Measurements from ENCODE around the gene ARL4D.
"Not testable (repeated sequence)": the region's sequence is repeated elsewhere in the genome, so short reads cannot be mapped to it uniquely, and the experiment has no call there.

Gene ARL4D

GRCh38 chr17:43399839-43400328 is 1.1 kb downstream of the ARL4D start:
- DNase-seq, result no peak

- DNase-seq, result no peak
Measured at GRCh38 chr17:43400943-43401717, 2.3 kb downstream of the ARL4D start.

DNA sequence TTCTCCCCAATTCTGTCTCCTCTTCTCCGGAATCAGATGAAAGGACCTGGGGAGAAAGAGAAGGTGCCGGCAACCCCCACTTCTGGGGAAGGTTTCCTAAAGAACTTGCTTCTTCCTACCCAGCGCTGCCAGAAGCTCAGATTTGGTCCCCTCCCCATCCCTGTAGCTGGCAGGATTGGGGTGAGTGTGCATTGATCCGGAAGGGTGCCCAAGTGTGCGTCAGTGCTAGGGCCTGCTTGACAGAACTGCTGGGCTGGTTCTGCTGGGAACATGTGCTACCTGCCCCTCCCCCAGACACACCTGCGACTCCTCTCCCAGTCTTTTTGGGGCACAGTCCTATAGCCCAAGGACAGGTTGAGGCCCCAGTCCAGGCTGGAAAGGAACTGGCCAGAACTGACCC is 3.3 kb downstream of the ARL4D start:
- DNase-seq, result no peak

GRCh38 chr17:43402567-43402966 is 3.8 kb downstream of the ARL4D start:
- no peak for DNase-seq

- no peak for DNase-seq
Measured at GRCh38 chr17:43403846-43404245, 5.1 kb downstream of the ARL4D start.

- DNase-seq, result no peak
Measured at GRCh38 chr17:43405861-43406260, 7.1 kb downstream of the ARL4D start.

DNA sequence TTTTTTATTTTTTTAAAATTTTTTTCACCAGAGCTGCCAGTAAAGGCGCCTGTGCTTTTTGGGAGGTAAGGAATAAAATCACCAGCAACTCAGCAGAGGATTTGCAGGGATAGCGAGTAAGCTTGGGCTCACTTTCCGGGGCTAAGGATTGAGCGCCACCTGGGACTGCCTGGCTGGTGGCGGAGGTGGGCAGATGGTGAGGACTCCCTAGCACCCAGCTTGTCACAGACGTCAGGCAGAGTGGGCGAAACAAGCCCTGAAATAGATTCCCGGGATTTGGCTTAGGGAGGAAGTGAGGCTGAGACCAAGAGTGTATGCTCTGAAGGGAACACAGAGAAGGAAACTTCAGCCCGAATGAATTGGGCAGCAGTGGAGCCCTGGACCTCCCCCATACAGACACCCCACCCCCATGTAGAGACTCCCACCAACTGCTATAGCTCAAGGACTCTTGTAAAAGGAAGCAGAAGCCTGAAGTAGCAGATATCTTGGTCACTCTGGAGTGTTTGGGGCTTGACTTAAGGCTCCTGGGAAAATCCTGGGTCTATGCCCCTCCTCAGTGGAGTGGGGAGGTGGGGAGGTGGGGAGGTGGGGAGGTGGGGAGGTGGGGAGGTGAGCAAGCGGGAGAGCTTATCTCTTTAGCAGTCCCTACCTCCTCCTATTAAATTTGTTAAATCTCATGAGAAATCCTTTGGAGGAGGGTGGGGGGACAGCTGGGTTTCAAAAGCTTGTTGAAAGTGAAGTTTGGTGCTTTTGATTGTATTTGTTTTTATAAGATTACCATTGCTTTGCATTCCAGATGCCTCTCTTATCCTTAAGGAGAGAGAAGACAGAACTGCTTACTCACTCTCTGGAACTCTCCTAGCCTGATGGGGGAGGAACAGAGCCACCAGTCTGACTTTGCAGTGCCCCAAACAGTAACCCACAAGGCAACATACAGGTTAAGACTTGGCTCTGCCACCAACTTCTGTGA is 8.2 kb downstream of the ARL4D start:
- DNase-seq, result no peak

DNA sequence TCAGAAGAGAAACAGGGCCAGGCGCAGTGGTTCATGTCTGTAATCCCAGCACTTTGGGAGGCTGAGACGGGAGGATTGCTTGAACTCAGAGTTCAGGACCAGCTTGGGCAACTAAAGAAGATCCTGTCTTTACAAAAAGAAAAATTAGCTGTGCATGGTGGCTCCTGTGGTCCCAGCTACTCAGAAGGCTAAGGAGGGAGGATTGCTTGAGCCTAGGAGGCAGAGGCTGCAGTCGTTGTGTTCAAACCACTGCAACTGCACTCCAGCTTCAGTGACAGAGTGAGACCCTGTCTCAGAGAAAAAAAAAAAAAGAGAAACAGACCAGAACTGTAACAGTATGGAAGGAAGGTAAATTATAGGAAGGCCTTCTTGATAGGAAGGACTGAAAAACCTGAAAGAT is 10.3 kb downstream of the ARL4D start:
- no peak for DNase-seq

- no peak for DNase-seq
Measured at GRCh38 chr17:43410557-43411368, 12.0 kb downstream of the ARL4D start.

DNA sequence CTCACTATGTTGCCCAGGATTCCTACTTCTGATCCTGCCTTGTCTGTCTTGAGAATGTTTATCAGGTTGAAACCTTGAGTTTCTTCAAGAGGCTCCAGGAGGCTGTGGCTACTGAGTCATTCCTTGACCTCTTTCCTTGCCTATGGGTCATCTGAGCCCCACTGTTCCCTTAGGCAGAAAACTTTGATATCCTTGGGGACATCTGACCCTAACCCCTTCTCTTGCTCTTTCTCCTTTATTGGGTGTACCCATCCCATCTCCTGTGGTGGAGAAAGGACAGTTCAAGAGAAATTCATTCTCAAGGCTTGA is 12.5 kb downstream of the ARL4D start:
- DNase-seq, result no peak

DNA sequence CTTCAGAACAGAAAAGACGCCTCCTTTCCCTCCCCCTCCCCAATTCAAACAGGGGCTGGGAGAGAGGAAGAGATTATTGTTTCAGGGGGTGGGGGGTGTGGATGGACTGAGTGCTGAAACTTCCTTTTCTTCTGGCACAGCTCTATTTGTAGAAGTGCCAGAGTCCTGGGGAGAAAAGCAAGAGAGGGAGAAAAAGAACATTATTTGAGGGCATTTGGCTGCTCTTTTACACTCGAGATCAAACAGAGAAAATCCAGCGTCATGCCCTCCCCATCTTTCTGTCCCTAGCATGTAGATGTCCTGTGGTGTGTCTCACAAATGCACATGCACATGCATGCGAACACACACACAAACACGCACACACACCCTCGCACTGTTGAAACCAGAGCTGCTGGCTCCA is 13.0 kb downstream of the ARL4D start:
- DNase-seq, result no peak

DNA sequence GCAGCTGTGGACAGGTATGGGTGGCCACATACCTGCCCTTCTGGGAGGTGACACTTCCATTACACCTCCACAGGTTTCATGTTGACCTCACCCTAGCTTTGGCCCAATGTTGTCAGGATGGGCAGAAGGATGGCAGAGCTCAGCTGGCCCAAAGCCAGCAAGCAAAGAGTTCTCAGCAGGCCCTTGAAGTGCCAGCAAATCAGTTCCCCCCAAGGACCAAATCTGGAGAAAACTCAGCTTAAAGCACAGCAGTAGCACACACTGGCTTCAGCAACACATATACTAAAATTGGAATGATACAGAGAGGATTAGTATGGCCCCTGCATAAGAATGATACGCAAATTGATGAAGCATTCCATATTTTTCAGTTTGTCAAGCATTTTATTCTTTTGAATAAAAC is 13.4 kb downstream of the ARL4D start:
- no peak for DNase-seq

DNA sequence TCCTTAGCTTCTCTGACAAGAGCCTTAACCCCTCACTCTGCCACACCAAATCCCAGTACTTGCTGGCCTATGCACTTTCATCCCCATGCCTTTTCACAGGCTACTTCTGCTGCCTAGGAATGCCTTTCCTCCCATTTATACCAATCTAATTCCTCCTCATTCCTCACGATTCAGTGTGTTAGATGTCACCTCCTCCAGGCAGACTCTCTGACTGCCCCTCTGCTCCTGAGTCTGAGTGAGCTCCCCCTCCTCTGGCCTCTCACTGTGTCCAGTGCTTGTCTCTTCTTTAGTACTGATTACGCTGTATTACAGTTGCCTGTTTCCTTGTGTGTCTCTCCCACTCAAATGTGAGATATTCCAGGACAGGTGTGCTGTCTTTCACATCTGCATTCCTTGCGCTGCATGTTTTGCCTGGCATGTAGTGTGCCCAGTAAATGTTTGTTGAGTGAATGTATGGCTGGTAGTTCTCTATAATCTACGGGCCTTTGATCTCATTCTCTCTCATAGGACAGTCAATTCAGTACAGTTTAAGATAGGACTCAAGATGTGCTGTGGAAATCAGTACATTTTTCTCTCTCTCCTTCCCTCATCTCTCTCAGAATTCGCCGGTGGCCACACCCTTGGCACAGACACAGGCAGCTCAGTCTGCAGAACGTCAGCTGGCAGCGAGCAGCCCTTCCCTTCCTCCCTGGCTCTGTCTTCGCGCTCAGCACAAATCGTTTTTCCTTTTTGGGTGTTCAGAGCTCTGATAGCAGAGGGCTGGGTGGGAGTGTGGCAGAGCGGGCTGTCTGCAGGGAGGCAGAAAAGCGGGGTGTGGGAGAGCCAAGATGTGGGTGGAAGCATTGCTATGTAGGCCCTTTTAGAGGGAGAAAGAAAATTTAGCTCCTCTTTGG is 18.5 kb downstream of the ARL4D start:
- peak; percentile 36 for DNase-seq

- DNase-seq, result peak; percentile 93
Measured at GRCh38 chr17:43418441-43419374, 19.9 kb downstream of the ARL4D start.

DNA sequence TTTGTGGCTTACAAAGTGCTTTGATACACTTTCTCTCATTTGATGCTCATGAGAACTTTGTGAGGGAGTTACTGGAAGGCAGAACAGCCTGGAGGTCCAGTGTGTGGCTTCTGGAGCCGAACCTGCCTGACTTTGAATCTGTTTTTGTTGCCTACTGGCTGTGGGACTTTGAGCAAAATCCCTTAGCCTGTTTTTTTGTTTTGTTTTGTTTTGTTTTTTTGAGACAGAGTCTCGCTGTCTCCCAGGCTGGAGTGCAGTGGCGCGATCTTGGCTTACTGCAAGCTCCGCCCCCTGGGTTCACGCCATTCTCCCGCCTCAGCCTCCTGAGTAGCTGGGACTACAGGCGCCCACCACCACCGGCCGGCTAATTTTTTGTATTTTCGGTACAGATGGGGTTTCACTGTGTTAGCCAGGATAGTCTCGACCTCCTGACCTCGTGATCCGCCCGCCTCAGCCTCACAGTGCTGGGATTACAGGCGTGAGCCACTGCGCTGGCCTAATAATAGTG is 20.6 kb downstream of the ARL4D start:
- not testable (repeated sequence) for DNase-seq

GRCh38 chr17:43423777-43424455 is 25.1 kb downstream of the ARL4D start:
- no peak for DNase-seq

DNA sequence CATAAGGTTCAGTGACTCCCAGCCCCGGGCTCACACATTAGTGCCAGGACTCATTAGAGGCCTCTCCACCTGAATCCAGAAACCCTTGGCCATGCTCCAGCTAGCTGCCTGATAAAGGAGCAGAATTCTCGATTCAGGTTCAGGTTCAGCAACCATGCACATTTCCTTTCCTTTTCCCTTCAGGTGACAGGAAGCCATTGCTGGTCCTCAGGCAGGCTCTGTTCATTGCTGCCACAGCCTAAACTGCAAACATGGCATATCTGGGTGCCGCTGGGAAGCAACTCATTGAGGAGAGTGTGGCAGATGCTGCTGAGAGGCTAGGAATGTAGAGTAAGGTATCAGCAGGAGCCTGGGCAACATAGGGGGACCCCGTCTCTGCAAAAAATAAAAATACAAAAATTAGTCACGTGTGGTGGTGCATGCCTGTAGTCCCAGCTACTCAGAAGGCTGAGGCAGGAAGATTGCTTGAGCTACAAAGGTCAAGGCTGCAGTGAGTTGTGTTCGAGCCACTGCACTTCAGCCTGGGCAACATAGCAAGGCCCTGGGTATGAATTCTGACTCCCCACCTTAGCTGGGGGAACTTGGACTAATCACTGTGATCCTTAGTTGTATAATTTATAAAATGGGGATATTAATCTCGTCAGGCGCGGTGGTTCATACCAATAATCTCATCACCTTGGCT is 28.7 kb downstream of the ARL4D start:
- peak; percentile 13 for DNase-seq

DNA sequence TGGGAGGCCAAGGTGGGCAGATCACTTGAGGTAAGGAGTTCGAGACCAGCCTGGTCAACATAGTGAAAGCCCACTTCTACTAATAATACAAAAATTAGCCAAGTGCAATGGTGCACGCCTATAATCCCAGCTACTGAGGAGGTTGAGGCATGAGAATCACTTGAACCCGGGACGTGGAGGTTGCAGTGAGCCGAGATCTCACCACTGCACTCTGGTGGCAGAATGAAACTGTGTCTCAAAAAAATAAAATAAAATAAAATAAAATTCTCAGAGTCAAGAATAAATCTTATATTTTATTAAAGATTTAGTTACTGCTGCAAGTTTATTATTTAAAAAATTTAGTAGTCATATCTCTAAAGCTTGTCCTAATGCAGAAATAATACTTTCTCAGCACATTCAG is 29.7 kb downstream of the ARL4D start:
- DNase-seq, result no peak

- no peak for DNase-seq
Measured at GRCh38 chr17:43430936-43431713, 32.3 kb downstream of the ARL4D start.
